Measurements from ENCODE around the gene NTM. TPM values are rescaled to one million over a fixed set of nuclear protein-coding genes. Genes with fewer than 3 reads are reported as not detected.

Gene NTM
- total RNA-seq, 1 experiment from 2014 or later: not detected

DNA sequence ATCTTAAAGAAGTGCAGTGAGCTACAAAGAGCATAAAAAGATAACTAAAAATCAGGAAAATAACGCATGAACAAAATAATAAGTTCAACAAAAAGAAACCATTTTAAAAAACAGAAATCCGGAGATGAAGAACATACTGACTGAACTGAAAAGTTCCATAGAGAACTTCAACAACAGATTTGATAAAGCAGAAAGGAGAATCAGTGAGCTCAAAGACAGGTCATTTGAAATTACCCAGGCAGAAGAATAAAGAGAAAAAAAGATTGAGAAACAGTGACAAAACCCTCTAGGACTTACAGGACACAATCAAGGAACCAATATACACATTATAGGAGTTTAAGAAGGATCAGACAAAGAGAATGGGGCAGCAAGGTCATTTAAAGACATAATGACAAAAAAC is 334.3 kb downstream of the NTM start:
- Histone ChIP-seq H3K79me2 (ENCODE audit: insufficient read depth, low read length) (no peaks in the 10 kb centered on the region), H3K27ac (ENCODE audit: low read depth, low read length) (no peak overlapping the region), H3K9ac (ENCODE audit: low read length) (no peak overlapping the region), H3K36me3 (ENCODE audit: control insufficient read depth in 1 of 2, insufficient read depth in 2 of 2, low read length in 2 of 2) (no peaks in the 10 kb centered on the region), H3K4me3 (replicated peaks in 1 of 2; ENCODE audit: low read depth in 1 of 2, low read length in 2 of 2) (no peak overlapping the region), H3K27me3 (ENCODE audit: insufficient read depth, low read length) (no peaks in the 10 kb centered on the region), H2AFZ (ENCODE audit: low read depth, low read length, poor library complexity, severe bottlenecking) (no peak overlapping the region), H3K4me1 (ENCODE audit: control insufficient read depth in 1 of 2, insufficient read depth in 2 of 2, low read length in 2 of 2) (no peaks in the 10 kb centered on the region), H3K4me2 (ENCODE audit: low read length) (no peak overlapping the region), H3K9me2 (ENCODE audit: insufficient read depth) (no peaks in the 10 kb centered on the region), H3K9me3 (ENCODE audit: control insufficient read depth in 1 of 2, insufficient read depth in 1 of 2, low read depth in 1 of 2, low read length in 2 of 2) (peaks cover 3 to 6% of the 10 kb centered on the region in 2 experiments; a peak in 2 of 4 replicates), H4K20me1 (ENCODE audit: insufficient read depth) (no peaks in the 10 kb centered on the region)
- ATAC-seq: no peak
- TF ChIP-seq JUND (IDR thresholded peaks at IDR 0.05): no peak
- no peak for TF ChIP-seq YY1 (IDR thresholded peaks at IDR 0.05; ENCODE audit: extremely low read depth, insufficient replicate concordance, low read depth, low read length)
- intact Hi-C loops (cut with micrococcal nuclease): no loop called here
- RAD21 ChIA-PET (ENCODE audit: low non-redundant PET in 1 of 2, low total read pairs in 2 of 2, uncharacterized antibody in 2 of 2, unreplicated experiment in 2 of 2): no interaction called here
- CTCF ChIA-PET: no interaction called here
- BruUV-seq (replicated peaks): no TSS peak
- POLR2A ChIA-PET: no interaction called here
- DNase-seq (ENCODE audit: low read depth, low spot score): no peak

DNA sequence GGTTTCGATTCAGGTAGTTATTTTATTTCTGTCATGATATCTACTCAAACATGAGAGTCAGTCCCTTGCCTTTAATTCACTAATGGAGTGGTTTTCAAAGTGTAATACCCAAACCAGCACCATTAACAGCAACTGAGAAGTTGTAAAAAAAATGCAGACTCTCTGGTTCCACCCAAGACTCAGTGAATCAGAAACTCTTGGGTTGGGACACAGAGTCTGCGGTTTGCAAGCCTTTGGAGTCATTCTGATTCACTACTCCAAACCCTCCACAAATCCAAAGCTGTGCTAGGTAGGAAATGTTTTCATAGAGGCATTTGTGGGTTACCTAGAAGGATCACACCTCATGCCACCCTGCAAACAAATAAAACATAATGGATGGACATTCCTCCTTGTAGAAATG is 340.1 kb downstream of the NTM start:
- POLR2A ChIA-PET: no interaction called here
- Histone ChIP-seq H3K79me2 (ENCODE audit: insufficient read depth, low read length) (no peaks in the 10 kb centered on the region), H3K27me3 (ENCODE audit: insufficient read depth, low read length) (no peaks in the 10 kb centered on the region), H4K20me1 (ENCODE audit: insufficient read depth) (no peaks in the 10 kb centered on the region), H3K9ac (ENCODE audit: low read length) (no peak overlapping the region), H2AFZ (ENCODE audit: low read depth, low read length, poor library complexity, severe bottlenecking) (no peak overlapping the region), H3K36me3 (ENCODE audit: control insufficient read depth in 1 of 2, insufficient read depth in 2 of 2, low read length in 2 of 2) (no peaks in the 10 kb centered on the region), H3K27ac (ENCODE audit: low read depth, low read length) (no peak overlapping the region), H3K9me3 (ENCODE audit: control insufficient read depth in 1 of 2, insufficient read depth in 1 of 2, low read depth in 1 of 2, low read length in 2 of 2) (peaks cover 0 to 9% of the 10 kb centered on the region in 2 experiments; a peak in 2 of 4 replicates), H3K4me2 (ENCODE audit: low read length) (no peak overlapping the region), H3K4me3 (replicated peaks in 1 of 2; ENCODE audit: low read depth in 1 of 2, low read length in 2 of 2) (no peak overlapping the region), H3K4me1 (ENCODE audit: control insufficient read depth in 1 of 2, insufficient read depth in 2 of 2, low read length in 2 of 2) (no peaks in the 10 kb centered on the region), H3K9me2 (ENCODE audit: insufficient read depth) (no peaks in the 10 kb centered on the region)
- ATAC-seq (no peak), DNase-seq (ENCODE audit: low read depth, low spot score) (no peak)
- intact Hi-C loops (cut with micrococcal nuclease): no loop called here
- TF ChIP-seq YY1 (IDR thresholded peaks at IDR 0.05; ENCODE audit: extremely low read depth, insufficient replicate concordance, low read depth, low read length) (no peak), FOSL1 (IDR thresholded peaks at IDR 0.05; ENCODE audit: low read depth) (no peak), RAD21 (IDR thresholded peaks at IDR 0.05; ENCODE audit: low read depth) (no peak), SRF (IDR thresholded peaks at IDR 0.05; ENCODE audit: low read depth) (no peak), CEBPB (IDR thresholded peaks at IDR 0.05; ENCODE audit: low read depth) (no peak), ZBTB33 (IDR thresholded peaks at IDR 0.05; ENCODE audit: extremely low read depth, insufficient replicate concordance, low read length) (no peak), EGR1 (IDR thresholded peaks at IDR 0.05; ENCODE audit: low read depth) (no peak), SIN3A (IDR thresholded peaks at IDR 0.05; ENCODE audit: low read depth) (no peak), ELF1 (IDR thresholded peaks at IDR 0.05; ENCODE audit: borderline replicate concordance, low read depth) (no peak), MAX (IDR thresholded peaks at IDR 0.05) (no peak)
- TF ChIP-seq, protein P1, sequence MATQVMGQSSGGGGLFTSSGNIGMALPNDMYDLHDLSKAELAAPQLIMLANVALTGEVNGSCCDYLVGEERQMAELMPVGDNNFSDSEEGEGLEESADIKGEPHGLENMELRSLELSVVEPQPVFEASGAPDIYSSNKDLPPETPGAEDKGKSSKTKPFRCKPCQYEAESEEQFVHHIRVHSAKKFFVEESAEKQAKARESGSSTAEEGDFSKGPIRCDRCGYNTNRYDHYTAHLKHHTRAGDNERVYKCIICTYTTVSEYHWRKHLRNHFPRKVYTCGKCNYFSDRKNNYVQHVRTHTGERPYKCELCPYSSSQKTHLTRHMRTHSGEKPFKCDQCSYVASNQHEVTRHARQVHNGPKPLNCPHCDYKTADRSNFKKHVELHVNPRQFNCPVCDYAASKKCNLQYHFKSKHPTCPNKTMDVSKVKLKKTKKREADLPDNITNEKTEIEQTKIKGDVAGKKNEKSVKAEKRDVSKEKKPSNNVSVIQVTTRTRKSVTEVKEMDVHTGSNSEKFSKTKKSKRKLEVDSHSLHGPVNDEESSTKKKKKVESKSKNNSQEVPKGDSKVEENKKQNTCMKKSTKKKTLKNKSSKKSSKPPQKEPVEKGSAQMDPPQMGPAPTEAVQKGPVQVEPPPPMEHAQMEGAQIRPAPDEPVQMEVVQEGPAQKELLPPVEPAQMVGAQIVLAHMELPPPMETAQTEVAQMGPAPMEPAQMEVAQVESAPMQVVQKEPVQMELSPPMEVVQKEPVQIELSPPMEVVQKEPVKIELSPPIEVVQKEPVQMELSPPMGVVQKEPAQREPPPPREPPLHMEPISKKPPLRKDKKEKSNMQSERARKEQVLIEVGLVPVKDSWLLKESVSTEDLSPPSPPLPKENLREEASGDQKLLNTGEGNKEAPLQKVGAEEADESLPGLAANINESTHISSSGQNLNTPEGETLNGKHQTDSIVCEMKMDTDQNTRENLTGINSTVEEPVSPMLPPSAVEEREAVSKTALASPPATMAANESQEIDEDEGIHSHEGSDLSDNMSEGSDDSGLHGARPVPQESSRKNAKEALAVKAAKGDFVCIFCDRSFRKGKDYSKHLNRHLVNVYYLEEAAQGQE (IDR thresholded peaks at IDR 0.05; ENCODE audit: low read depth): no peak
- TF ChIP-seq, protein P2, sequence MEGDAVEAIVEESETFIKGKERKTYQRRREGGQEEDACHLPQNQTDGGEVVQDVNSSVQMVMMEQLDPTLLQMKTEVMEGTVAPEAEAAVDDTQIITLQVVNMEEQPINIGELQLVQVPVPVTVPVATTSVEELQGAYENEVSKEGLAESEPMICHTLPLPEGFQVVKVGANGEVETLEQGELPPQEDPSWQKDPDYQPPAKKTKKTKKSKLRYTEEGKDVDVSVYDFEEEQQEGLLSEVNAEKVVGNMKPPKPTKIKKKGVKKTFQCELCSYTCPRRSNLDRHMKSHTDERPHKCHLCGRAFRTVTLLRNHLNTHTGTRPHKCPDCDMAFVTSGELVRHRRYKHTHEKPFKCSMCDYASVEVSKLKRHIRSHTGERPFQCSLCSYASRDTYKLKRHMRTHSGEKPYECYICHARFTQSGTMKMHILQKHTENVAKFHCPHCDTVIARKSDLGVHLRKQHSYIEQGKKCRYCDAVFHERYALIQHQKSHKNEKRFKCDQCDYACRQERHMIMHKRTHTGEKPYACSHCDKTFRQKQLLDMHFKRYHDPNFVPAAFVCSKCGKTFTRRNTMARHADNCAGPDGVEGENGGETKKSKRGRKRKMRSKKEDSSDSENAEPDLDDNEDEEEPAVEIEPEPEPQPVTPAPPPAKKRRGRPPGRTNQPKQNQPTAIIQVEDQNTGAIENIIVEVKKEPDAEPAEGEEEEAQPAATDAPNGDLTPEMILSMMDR (IDR thresholded peaks at IDR 0.05 in 2 of 3, conservative IDR thresholded peaks at IDR 0.05 in 1 of 3; ENCODE audit: borderline replicate concordance in 1 of 3, insufficient read depth in 1 of 3, low read depth in 2 of 3, low read length in 2 of 3): no peak
- CTCF ChIA-PET: no interaction called here
- RAD21 ChIA-PET (ENCODE audit: low non-redundant PET in 1 of 2, low total read pairs in 2 of 2, uncharacterized antibody in 2 of 2, unreplicated experiment in 2 of 2): no interaction called here
- no TSS peak for BruUV-seq (replicated peaks)

Data from HCT116 (cell line).